SK-N-SH treated with all-trans-retinoic acid at 6 μM for 48 hours (cell line): Measurements from ENCODE around the gene MTF1.

Experiments used
- ARNTL ChIP-seq: fragments of 450-650 bp; formaldehyde crosslinking; IDR thresholded peaks from 2 replicates; pipeline ENCODE4 v1.5.0; 2020; ENCODE audit warnings: low read depth, mild to moderate bottlenecking, moderate library complexity, borderline replicate concordance
- BACH2 ChIP-seq: fragments of 250-450 bp; sonication (Bioruptor Pico); IDR thresholded peaks from 2 replicates; pipeline ENCODE4 v1.9.0; 2021; ENCODE audit warnings: mild to moderate bottlenecking, borderline replicate concordance
- CSRNP3 ChIP-seq: fragments of 250-450 bp; sonication (Bioruptor Pico); IDR thresholded peaks from 2 replicates; pipeline ENCODE4 v1.5.1; 2021; ENCODE audit warnings: mild to moderate bottlenecking, moderate library complexity
- POU6F1 ChIP-seq: fragments of 250-450 bp; sonication (Bioruptor Pico); IDR thresholded peaks from 2 replicates; pipeline ENCODE4 v1.8.0; 2021; ENCODE audit warnings: low read depth, mild to moderate bottlenecking, moderate library complexity, borderline replicate concordance
- PPARA ChIP-seq: fragments of 250-450 bp; sonication (Bioruptor Pico); IDR thresholded peaks from 2 replicates; pipeline ENCODE4 v1.5.0; 2020; ENCODE audit warnings: mild to moderate bottlenecking, borderline replicate concordance
- RARB ChIP-seq: fragments of 250-450 bp; sonication (Bioruptor Pico); IDR thresholded peaks from 2 replicates; pipeline ENCODE4 v1.8.0; 2021; ENCODE audit warnings: mild to moderate bottlenecking, moderate library complexity
- ZC3H10 ChIP-seq: fragments of 250-450 bp; sonication (Bioruptor Pico); IDR thresholded peaks from 2 replicates; pipeline ENCODE4 v1.5.1; 2021; ENCODE audit warnings: mild to moderate bottlenecking, moderate library complexity
- ZNF8 ChIP-seq: fragments of 450-650 bp; formaldehyde crosslinking; IDR thresholded peaks from 2 replicates; pipeline ENCODE4 v1.5.0; 2020; ENCODE audit warnings: mild to moderate bottlenecking, moderate library complexity
- TF ChIP-seq, protein P1 (sequence below): fragments of 250-450 bp; sonication (Bioruptor Pico); IDR thresholded peaks from 2 replicates; pipeline ENCODE4 v1.5.1; 2020; ENCODE audit warnings: low read depth, mild to moderate bottlenecking, moderate library complexity

- TF ChIP-seq PPARA (CRISPR knock-in tag) (no peak), BACH2 (CRISPR knock-in tag) (no peak), RARB (CRISPR knock-in tag) (no peak), ZC3H10 (CRISPR knock-in tag) (no peak), CSRNP3 (CRISPR knock-in tag) (no peak), ARNTL (CRISPR knock-in tag) (no peak), ZNF8 (CRISPR knock-in tag) (no peak), POU6F1 (CRISPR knock-in tag) (no peak)
- TF ChIP-seq, protein P1, sequence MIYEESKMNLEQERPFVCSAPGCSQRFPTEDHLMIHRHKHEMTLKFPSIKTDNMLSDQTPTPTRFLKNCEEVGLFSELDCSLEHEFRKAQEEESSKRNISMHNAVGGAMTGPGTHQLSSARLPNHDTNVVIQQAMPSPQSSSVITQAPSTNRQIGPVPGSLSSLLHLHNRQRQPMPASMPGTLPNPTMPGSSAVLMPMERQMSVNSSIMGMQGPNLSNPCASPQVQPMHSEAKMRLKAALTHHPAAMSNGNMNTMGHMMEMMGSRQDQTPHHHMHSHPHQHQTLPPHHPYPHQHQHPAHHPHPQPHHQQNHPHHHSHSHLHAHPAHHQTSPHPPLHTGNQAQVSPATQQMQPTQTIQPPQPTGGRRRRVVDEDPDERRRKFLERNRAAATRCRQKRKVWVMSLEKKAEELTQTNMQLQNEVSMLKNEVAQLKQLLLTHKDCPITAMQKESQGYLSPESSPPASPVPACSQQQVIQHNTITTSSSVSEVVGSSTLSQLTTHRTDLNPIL = no peak
Observed at GRCh38 chr1:37792943-37793686, 66.3 kb downstream of the MTF1 start.
